ENCODE measurements around the gene SYDE1.

Gene SYDE1

GRCh38 chr19:15137777-15138176, 30.6 kb downstream of the SYDE1 start:
- no peaks in the 10 kb centered on the region for H3K4me1 ChIP-seq (ENCODE audit: insufficient read depth, low read length)
- H3K27ac ChIP-seq (ENCODE audit: low read length) = no peak overlapping the region
- no peaks in the 10 kb centered on the region for H4K20me1 ChIP-seq (ENCODE audit: insufficient read depth, low read length)
- H3K4me2 ChIP-seq (ENCODE audit: insufficient read depth, low read length) = no peak overlapping the region
- DNase-seq (no peak), ATAC-seq (ENCODE audit: insufficient read depth, low read depth) (no peak)
- no peaks in the 10 kb centered on the region for H3K36me3 ChIP-seq (ENCODE audit: insufficient read depth, low read length)
- no peaks in the 10 kb centered on the region for H3K27me3 ChIP-seq (ENCODE audit: insufficient read depth, low read length, poor library complexity)
- H3K9ac ChIP-seq (ENCODE audit: low read depth, low read length) = no peak overlapping the region
- no peaks in the 10 kb centered on the region for H3K79me2 ChIP-seq (ENCODE audit: insufficient read depth, low read length)
- TF ChIP-seq CTCF (IDR thresholded peaks at IDR 0.05; ENCODE audit: borderline replicate concordance, extremely low read depth, low read length, poor library complexity, severe bottlenecking) = no peak
- no peak for TF ChIP-seq EZH2 (IDR thresholded peaks at IDR 0.05; ENCODE audit: borderline replicate concordance, low read depth, low read length, severe bottlenecking)
- peaks cover 6% of the 10 kb centered on the region for H3K9me3 ChIP-seq (ENCODE audit: insufficient read depth, low read length, severe bottlenecking)
- H2AFZ ChIP-seq (ENCODE audit: low read depth, low read length) = no peak overlapping the region
- H3K4me3 ChIP-seq (ENCODE audit: low read depth in 1 of 2, low read length in 2 of 2) = no peak overlapping the region

- Histone ChIP-seq H3K27me3 (ENCODE audit: insufficient read depth, low read length, poor library complexity) (no peaks in the 10 kb centered on the region), H2AFZ (ENCODE audit: low read depth, low read length) (no peak overlapping the region), H3K27ac (ENCODE audit: low read length) (no peak overlapping the region), H3K79me2 (ENCODE audit: insufficient read depth, low read length) (no peaks in the 10 kb centered on the region), H3K4me3 (ENCODE audit: low read depth in 1 of 2, low read length in 2 of 2) (no peak overlapping the region), H3K36me3 (ENCODE audit: insufficient read depth, low read length) (no peaks in the 10 kb centered on the region), H4K20me1 (ENCODE audit: insufficient read depth, low read length) (no peaks in the 10 kb centered on the region), H3K4me2 (ENCODE audit: insufficient read depth, low read length) (no peak overlapping the region), H3K9ac (ENCODE audit: low read depth, low read length) (no peak overlapping the region), H3K4me1 (ENCODE audit: insufficient read depth, low read length) (no peaks in the 10 kb centered on the region), H3K9me3 (ENCODE audit: insufficient read depth, low read length, severe bottlenecking) (peaks cover 6% of the 10 kb centered on the region)
- ATAC-seq (ENCODE audit: insufficient read depth, low read depth) (no peak), DNase-seq (no peak)
- TF ChIP-seq CTCF (IDR thresholded peaks at IDR 0.05; ENCODE audit: borderline replicate concordance, extremely low read depth, low read length, poor library complexity, severe bottlenecking) = no peak
- no peak for TF ChIP-seq EZH2 (IDR thresholded peaks at IDR 0.05; ENCODE audit: borderline replicate concordance, low read depth, low read length, severe bottlenecking)
Observed at GRCh38 chr19:15138427-15138826, 31.2 kb downstream of the SYDE1 start.

DNA sequence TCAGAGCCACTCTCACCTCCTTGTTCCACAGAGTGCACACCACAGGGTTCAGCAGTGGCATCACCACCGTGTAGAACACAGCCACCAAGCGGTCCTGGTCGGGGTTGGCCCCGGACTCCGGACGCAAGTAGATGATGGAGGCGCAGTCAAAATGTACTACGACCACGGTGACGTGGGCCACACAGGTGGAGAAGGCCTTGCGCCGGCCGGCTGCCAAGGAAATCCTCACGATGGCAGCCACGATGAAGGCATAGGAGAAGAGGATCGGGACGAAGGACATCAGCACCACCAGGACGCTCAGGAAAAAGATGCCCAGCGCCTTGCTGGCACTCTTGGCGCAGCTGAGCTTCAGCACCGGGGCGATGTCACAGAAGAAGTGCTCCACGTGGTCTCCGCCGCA, 33.9 kb downstream of the SYDE1 start:
- ATAC-seq (ENCODE audit: insufficient read depth, low read depth) = no peak
- Histone ChIP-seq H3K4me3 (ENCODE audit: low read depth in 1 of 2, low read length in 2 of 2) (no peak overlapping the region), H3K36me3 (ENCODE audit: insufficient read depth, low read length) (no peaks in the 10 kb centered on the region), H4K20me1 (ENCODE audit: insufficient read depth, low read length) (no peaks in the 10 kb centered on the region), H3K27ac (ENCODE audit: low read length) (no peak overlapping the region), H3K4me2 (ENCODE audit: insufficient read depth, low read length) (no peak overlapping the region), H3K27me3 (ENCODE audit: insufficient read depth, low read length, poor library complexity) (no peaks in the 10 kb centered on the region), H3K4me1 (ENCODE audit: insufficient read depth, low read length) (no peaks in the 10 kb centered on the region), H3K9me3 (ENCODE audit: insufficient read depth, low read length, severe bottlenecking) (peaks cover 6% of the 10 kb centered on the region), H3K79me2 (ENCODE audit: insufficient read depth, low read length) (no peaks in the 10 kb centered on the region), H2AFZ (ENCODE audit: low read depth, low read length) (no peak overlapping the region), H3K9ac (ENCODE audit: low read depth, low read length) (no peak overlapping the region)
- no peak for DNase-seq
- no peak for TF ChIP-seq EZH2 (IDR thresholded peaks at IDR 0.05; ENCODE audit: borderline replicate concordance, low read depth, low read length, severe bottlenecking)
- no peak for TF ChIP-seq CTCF (IDR thresholded peaks at IDR 0.05; ENCODE audit: borderline replicate concordance, extremely low read depth, low read length, poor library complexity, severe bottlenecking)

GRCh38 chr19:15142313-15142712, 35.1 kb downstream of the SYDE1 start:
- H3K4me2 ChIP-seq (ENCODE audit: insufficient read depth, low read length) = no peak overlapping the region
- no peaks in the 10 kb centered on the region for H4K20me1 ChIP-seq (ENCODE audit: insufficient read depth, low read length)
- H2AFZ ChIP-seq (ENCODE audit: low read depth, low read length) = no peak overlapping the region
- no peaks in the 10 kb centered on the region for H3K79me2 ChIP-seq (ENCODE audit: insufficient read depth, low read length)
- H3K9ac ChIP-seq (ENCODE audit: low read depth, low read length) = no peak overlapping the region
- H3K4me3 ChIP-seq (ENCODE audit: low read depth in 1 of 2, low read length in 2 of 2) = no peak overlapping the region
- ATAC-seq (ENCODE audit: insufficient read depth, low read depth) (no peak), DNase-seq (no peak)
- H3K9me3 ChIP-seq (ENCODE audit: insufficient read depth, low read length, severe bottlenecking) = peaks cover 6% of the 10 kb centered on the region
- TF ChIP-seq CTCF (IDR thresholded peaks at IDR 0.05; ENCODE audit: borderline replicate concordance, extremely low read depth, low read length, poor library complexity, severe bottlenecking) (no peak), EZH2 (IDR thresholded peaks at IDR 0.05; ENCODE audit: borderline replicate concordance, low read depth, low read length, severe bottlenecking) (no peak)
- H3K27me3 ChIP-seq (ENCODE audit: insufficient read depth, low read length, poor library complexity) = no peaks in the 10 kb centered on the region
- H3K4me1 ChIP-seq (ENCODE audit: insufficient read depth, low read length) = no peaks in the 10 kb centered on the region
- no peak overlapping the region for H3K27ac ChIP-seq (ENCODE audit: low read length)
- no peaks in the 10 kb centered on the region for H3K36me3 ChIP-seq (ENCODE audit: insufficient read depth, low read length)

All from DND-41 (cell line).